Activated CD4-positive, alpha-beta T cell treated with anti-CD3 and anti-CD28 coated beads, Interleukin-2, amount 50 U/mL, for 24 hours (primary cell): Measurements from ENCODE around the gene RGS7.
"Not testable (repeated sequence)": the region's sequence is repeated elsewhere in the genome, so short reads cannot be mapped to it uniquely, and the experiment has no call there.

Experiments used
- DNase-seq, 2 donors: peaks; one replicate each; pipeline ENCODE4 v3.0.0-alpha.2; 2020; ENCODE audit warnings: low read depth in 1 of 2, low spot score in 1 of 2

The RGS7 gene

GRCh38 chr1:240794046-240794843 is 562.8 kb downstream of the RGS7 start:
- DNase-seq, result no peak

GRCh38 chr1:240792915-240793529 is 564.0 kb downstream of the RGS7 start:
- DNase-seq, result no peak

GRCh38 chr1:240790856-240791255 is 566.1 kb downstream of the RGS7 start:
- DNase-seq, result no peak

DNA sequence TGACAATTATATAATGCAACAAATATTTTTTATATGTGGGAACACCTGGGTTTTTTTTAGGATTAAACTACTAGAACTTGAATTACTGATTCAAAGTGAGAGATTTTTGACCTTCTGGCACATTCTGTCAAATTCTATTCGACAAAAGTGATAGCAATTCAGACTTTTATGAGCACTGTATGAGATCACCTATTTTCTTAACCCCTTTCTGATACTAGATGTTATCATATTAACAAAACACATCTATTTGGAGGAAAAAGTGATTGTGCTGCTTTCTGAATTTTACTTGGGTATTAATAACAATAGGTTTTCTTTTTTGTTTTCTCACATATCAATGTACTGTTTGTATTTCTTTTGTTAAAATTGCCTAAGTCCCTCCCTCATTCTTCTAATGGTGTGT is 570.1 kb downstream of the RGS7 start:
- DNase-seq, result no peak

DNA sequence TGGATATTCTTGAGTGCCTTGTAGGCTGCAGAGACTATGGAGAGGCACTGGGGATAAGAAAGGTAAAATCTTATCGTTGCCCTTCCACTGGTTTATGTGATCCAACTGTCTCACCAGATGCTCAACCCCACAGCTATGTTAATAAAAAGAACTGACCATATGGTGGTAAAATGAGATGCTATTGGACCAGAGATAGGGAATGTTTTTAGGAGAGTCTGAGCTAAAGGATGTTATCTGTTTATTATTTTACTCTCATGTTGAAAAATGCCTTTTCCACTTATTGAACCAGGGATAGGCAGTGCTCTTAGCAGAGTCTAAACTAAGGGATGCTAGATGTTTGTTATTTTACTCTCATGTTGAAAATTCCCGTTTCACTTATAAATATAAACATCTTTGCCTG is 572.2 kb downstream of the RGS7 start:
- DNase-seq, result no peak

- DNase-seq, result not testable (repeated sequence)
These were observed 573.3 kb downstream of the RGS7 start for GRCh38 chr1:240783728-240784137.

DNA sequence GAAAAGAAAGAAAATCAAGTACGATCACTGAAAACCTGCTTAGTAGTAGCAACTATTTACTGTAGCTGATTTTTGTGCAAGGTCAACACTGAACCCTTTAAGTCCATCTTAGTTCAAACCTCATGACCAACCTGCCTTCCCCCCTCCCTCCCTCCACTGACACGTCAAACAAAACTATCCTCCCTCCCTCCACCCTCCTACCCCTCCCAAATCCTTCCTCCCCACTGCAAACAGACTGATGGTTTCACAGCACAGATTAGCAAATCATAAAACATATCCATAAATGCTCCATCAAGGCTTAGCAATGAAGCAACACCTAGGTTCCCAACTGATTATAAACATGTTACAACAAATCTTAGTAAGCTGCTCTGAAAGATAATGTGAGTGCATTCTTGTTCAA is 580.8 kb downstream of the RGS7 start:
- DNase-seq, result no peak

GRCh38 chr1:240772131-240772530 is 584.9 kb downstream of the RGS7 start:
- DNase-seq, result no peak

DNA sequence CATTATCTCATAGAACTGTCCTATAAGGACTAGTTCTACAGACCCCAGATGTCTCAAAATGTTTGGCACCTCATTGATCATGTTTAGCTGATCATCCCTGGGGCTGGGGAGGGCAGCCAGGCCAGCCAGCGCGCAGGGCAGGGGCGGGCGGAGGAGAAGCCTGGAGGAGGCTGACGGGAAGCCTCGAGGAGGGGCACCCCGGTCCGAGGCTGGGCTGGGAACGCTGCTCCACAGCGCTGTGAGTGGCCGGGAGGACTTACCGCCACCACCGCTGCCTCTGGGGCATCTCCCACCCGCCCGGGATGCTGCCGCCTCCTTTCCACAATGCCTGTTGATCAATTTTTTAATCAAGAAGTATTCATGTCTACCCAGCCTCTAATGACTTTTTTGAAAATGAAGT is 585.6 kb downstream of the RGS7 start:
- no peak for DNase-seq

- no peak for DNase-seq
These were observed 588.0 kb downstream of the RGS7 start for GRCh38 chr1:240768979-240769378.

GRCh38 chr1:240766831-240767230 is 590.2 kb downstream of the RGS7 start:
- no peak for DNase-seq

DNA sequence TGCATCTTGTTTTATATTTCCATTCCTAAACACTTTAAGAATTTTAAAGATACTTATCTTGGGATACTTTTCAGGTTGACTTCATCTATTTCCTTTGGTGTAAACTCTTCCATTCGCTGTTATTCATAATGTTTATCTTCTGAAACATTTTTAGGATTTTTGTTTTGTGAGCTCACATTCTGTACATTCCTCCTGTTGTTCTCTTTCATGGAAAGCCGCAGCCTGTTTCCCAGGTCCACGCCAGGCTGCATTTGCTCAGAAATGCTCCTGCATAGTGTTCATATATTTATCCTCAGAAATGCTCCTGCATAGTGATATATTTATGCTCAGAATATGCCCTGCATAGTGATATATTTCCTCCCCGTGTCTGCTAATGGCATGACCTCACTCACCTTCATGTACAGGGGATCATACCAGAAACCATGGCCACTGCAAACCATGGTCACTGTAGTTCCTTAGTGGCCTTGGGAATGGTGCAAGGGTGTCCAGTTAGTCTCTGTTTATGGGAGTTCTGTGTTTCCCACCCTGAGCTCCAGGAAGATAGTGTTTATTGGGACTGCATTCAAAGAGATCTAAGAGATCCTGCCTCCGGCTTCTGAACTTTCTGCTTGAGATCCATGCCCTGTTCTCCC is 591.2 kb downstream of the RGS7 start:
- DNase-seq, result no peak

DNA sequence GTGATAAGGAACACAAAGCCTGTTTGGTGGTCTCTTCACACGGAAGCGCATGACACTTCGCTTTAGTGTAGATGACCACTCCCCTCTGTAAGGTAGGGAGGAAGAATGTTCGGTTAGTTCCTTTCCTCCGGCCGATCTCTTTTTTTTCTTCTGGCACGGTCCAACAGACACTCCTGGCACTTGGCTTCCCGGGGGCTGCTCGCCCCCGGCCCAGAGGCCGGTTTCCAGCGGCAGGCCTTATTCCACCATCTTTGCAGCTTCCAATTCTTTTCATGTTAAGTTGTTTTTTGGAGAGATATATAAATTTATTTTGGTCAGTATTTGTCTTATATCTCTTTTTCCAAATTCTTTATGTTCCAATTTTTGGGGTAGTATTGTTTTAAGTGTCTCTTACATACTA is 593.2 kb downstream of the RGS7 start:
- no peak for DNase-seq

- DNase-seq, result not testable (repeated sequence)
These were observed 593.9 kb downstream of the RGS7 start for GRCh38 chr1:240763095-240763494.

- not testable (repeated sequence) for DNase-seq
These were observed 594.5 kb downstream of the RGS7 start for GRCh38 chr1:240762471-240762987.

DNA sequence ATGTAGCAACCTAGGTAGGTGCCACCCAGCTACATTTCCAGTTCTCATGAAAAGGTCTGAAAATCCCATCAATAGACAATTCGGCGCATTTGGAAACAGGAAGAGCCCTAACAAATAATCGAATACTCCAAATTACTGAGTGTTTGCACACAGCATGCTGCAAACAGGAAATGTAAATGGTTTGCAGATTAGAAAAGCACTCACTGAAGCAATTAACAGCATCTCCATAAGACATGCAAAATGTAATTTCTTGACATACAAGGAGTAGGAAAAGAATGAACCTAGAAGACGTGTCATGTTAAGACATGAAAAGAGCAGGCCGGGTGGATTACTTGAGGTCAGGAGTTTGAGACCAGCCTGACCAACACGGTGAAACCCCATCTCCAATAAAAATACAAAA is 598.2 kb downstream of the RGS7 start:
- not testable (repeated sequence) for DNase-seq

- no peak for DNase-seq
These were observed 598.7 kb downstream of the RGS7 start for GRCh38 chr1:240758296-240758695.

GRCh38 chr1:240747907-240748306 is 609.1 kb downstream of the RGS7 start:
- DNase-seq, result no peak

- DNase-seq, result no peak
These were observed 613.3 kb downstream of the RGS7 start for GRCh38 chr1:240743705-240744104.

DNA sequence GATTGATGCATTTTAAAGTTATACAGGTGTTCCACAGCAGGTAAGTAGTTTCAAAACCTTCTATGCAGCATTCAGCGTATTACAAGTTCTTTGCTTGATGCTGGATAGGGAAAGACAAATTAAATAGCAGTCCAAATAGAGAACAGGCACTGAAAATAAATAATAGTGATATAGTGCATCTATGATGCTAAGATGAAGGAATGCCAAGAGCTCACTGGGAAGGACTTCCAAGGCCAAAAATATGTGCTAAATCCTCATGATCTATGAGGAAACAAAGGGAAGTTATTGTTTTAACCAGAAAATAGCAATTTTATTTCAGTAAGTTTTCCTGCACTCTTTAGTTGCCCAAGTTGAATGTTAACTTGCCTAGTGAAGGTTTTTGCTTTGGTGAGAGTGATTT is 617.3 kb downstream of the RGS7 start:
- DNase-seq, result no peak

DNA sequence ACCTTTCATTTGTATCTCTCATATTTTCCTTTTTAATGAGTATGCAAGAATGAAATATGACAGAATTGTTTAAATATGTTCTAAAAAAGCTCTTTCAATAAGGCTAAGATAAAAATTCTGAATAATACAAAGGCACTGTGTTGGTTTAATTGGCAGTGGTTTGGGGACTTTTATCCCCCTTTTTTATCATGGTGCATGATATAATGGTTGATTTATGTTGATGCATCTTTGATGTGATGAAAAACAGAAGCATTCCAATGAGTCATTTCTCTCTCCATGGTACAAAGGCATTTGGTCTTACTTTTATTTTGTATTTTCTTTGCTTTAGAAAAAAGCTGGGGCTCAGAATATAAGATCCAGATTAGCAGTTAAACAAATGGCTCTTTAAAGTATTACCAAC is 617.9 kb downstream of the RGS7 start:
- no peak for DNase-seq

DNA sequence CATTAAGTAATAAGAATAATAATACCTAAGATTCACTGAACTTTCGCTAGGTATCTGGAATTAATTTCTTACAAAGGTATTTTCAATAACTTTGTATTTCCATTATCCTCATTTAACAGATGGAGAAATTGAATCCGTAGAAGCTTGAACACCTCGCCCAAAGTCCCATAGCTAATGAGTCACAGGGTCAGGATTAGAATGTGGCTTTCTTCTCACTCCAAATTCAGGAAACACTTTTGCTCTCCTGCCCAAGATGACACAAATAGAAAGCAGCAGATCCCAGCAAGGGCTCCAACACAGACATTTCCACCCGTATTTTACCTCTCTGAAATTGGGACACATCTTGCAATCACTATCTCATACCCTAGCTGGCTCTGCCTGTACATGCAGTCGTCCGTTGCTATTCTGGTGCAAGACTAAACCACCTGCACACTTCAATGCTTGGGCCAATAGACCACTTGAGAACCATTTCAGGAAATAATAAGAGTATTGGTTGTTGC is 619.2 kb downstream of the RGS7 start:
- DNase-seq, result no peak
